HepG2 (cell line): ENCODE data around the gene TPO. TPM values are rescaled to one million over a fixed set of nuclear protein-coding genes. Genes with fewer than 3 reads are reported as not detected.

ENCODE experiments used
- ATAC-seq: fragments of 200-7000 bp; cut with Tn5 transposase; 3 replicates; pipeline ENCODE4 v1.9.1; 2020; ENCODE audit warnings: mild to moderate bottlenecking, moderate library complexity
- BruUV-seq: library from RNA; stranded (reverse); fragments of 400-500 nt; replicated peaks from 2 replicates; lab custom pipeline; 2021; lab: Mats Ljungman, UMichigan
- CTCF ChIA-PET: fragments of 300-600 bp; formaldehyde crosslinking; extraction: SDS; loops from one replicate; lab custom pipeline; 2021; ENCODE audit warnings: low total read pairs, inconsistent platforms, low intra/inter-chr PET ratio; lab: Yijun Ruan, JAX
- POLR2A ChIA-PET: fragments of 350-600 bp; sonication (Branson Sonifier 250); formaldehyde crosslinking; loops from one replicate; lab custom pipeline; 2020; ENCODE audit warnings: antibody characterized with exemption, inconsistent platforms; lab: Yijun Ruan, JAX
- DNase-seq: peaks from one replicate; pipeline ENCODE4 v3.0.0-alpha.2; 2015; ENCODE audit warnings: low spot score
- FAIRE-seq: peaks from 3 replicates; lab custom pipeline; 2011; peaks lifted over from hg19 to GRCh38; lab: Jason Lieb, UNC
- H2AFZ ChIP-seq: one replicate; pipeline ENCODE4 v1.6.1; 2011; ENCODE audit warnings: low read length, inconsistent platforms
- H3K27ac ChIP-seq: fragments of 300-600 bp; 3 replicates; pipeline ENCODE4 v1.8.0; 2011; ENCODE audit warnings: mixed run types, mild to moderate bottlenecking, mixed read lengths, low read length, inconsistent platforms; ENCODE audit not compliant: insufficient read depth; ENCODE audit errors: extremely low read length
- H3K27me3 ChIP-seq, 2 experiments: fragments of 200-600 bp in 1 of 2; 2 replicates in 1 of 2; 3 replicates in 1 of 2; pipeline versions ENCODE4 v1.6.0 to v1.8.0; 2011; ENCODE audit warnings: low read length in 2 of 2, mild to moderate bottlenecking in 2 of 2, moderate library complexity in 2 of 2, inconsistent platforms in 1 of 2; ENCODE audit not compliant: insufficient read depth in 2 of 2, control insufficient read depth in 1 of 2
- H3K36me3 ChIP-seq, 2 experiments: fragments of 200-600 bp in 1 of 2; replicated peaks in 1 of 2; 2 replicates in 1 of 2; 3 replicates in 1 of 2; pipeline versions ENCODE4 v1.5.1 to v1.8.0; 2011; ENCODE audit warnings: low read length in 2 of 2, inconsistent platforms in 1 of 2; ENCODE audit not compliant: insufficient read depth in 2 of 2, control insufficient read depth in 1 of 2
- H3K4me1 ChIP-seq: 2 replicates; pipeline ENCODE4 v1.5.1; 2012; ENCODE audit warnings: low read length, inconsistent platforms; ENCODE audit not compliant: insufficient read depth
- H3K4me2 ChIP-seq: 2 replicates; pipeline ENCODE4 v1.6.0; 2011; ENCODE audit warnings: low read depth, low read length, inconsistent platforms
- H3K4me3 ChIP-seq, 3 experiments: fragments of 200-600 bp in 1 of 3; sonication (generic), shearing (Covaris generic) in 1 of 3; replicated peaks in 1 of 3; 2 replicates each; pipeline ENCODE4 v1.5.1; 2011 to 2016; ENCODE audit warnings: low read length in 3 of 3, inconsistent platforms in 2 of 3, low read depth in 2 of 3, mild to moderate bottlenecking in 2 of 3, control low read depth in 1 of 3, mixed read lengths in 1 of 3; ENCODE audit not compliant: insufficient read depth in 1 of 3
- H3K79me2 ChIP-seq: one replicate; pipeline ENCODE4 v1.6.1; 2011; ENCODE audit warnings: low read length, inconsistent platforms; ENCODE audit not compliant: insufficient read depth
- H3K9ac ChIP-seq: 2 replicates; pipeline ENCODE4 v1.6.0; 2011; ENCODE audit warnings: mild to moderate bottlenecking, low read depth, low read length, inconsistent platforms; ENCODE audit not compliant: insufficient read depth
- H3K9me3 ChIP-seq: 2 replicates; pipeline ENCODE4 v1.5.1; 2012; ENCODE audit warnings: mild to moderate bottlenecking, low read length
- H4K20me1 ChIP-seq: 2 replicates; pipeline ENCODE4 v1.6.0; 2011; ENCODE audit warnings: inconsistent platforms, mild to moderate bottlenecking, low read length, moderate library complexity; ENCODE audit not compliant: insufficient read depth
- ARHGAP35 ChIP-seq: sonication (generic); formaldehyde crosslinking; IDR thresholded peaks from 2 replicates; pipeline ENCODE4 v1.9.0; 2022; ENCODE audit warnings: mild to moderate bottlenecking, inconsistent platforms, moderate library complexity, missing genetic modification reagents, borderline replicate concordance
- CREB1 ChIP-seq, 2 experiments: fragments of 450-650 bp in 1 of 2; IDR thresholded peaks; 2 replicates each; pipeline ENCODE4 v1.6.1; 2016 to 2017; ENCODE audit warnings: control low read depth in 1 of 2, mild to moderate bottlenecking in 1 of 2, missing compliant biosample characterization in 1 of 2, missing genetic modification characterization in 1 of 2
- CREM ChIP-seq, 2 experiments: sonication (generic) in 1 of 2; formaldehyde crosslinking in 1 of 2; IDR thresholded peaks; 2 replicates each; pipeline versions ENCODE4 v1.4.0 to v1.6.1; 2016 to 2020; ENCODE audit warnings: antibody characterized with exemption in 1 of 2, mild to moderate bottlenecking in 1 of 2, missing genetic modification reagents in 1 of 2
- EED ChIP-seq: sonication (generic); formaldehyde crosslinking; IDR thresholded peaks from 2 replicates; pipeline ENCODE4 v1.5.0; 2020; ENCODE audit warnings: mild to moderate bottlenecking, missing genetic modification reagents
- EHMT2 ChIP-seq: fragments of 200-600 bp; sonication (generic); IDR thresholded peaks from 2 replicates; pipeline ENCODE4 v1.7.0; 2017; ENCODE audit warnings: antibody characterized with exemption, low read depth, low read length, borderline replicate concordance
- HHEX ChIP-seq: IDR thresholded peaks from 2 replicates; pipeline ENCODE4 v1.6.1; 2016; ENCODE audit warnings: control low read depth
- HMG20B ChIP-seq: conservative IDR thresholded peaks from 2 replicates; pipeline ENCODE4 v1.6.1; 2016; ENCODE audit warnings: missing genetic modification reagents, missing compliant biosample characterization
- HNRNPUL1 ChIP-seq: fragments of 200-400 bp; formaldehyde crosslinking; IDR thresholded peaks from 2 replicates; pipeline ENCODE4 v1.6.1; 2017; ENCODE audit warnings: low read depth, mild to moderate bottlenecking, low read length, moderate library complexity
- NFE2L2 ChIP-seq: fragments of 150-350 bp; IDR thresholded peaks from 2 replicates; pipeline ENCODE4 v1.6.1; 2014; ENCODE audit warnings: low read length
- SPEN ChIP-seq: sonication (generic); formaldehyde crosslinking; IDR thresholded peaks from 2 replicates; pipeline ENCODE4 v1.5.1; 2020; ENCODE audit warnings: low read depth, mild to moderate bottlenecking, missing genetic modification reagents
- STAT5B ChIP-seq: sonication (generic); formaldehyde crosslinking; IDR thresholded peaks from 2 replicates; pipeline ENCODE4 v1.4.0; 2020; ENCODE audit warnings: missing genetic modification reagents
- TGIF2 ChIP-seq: IDR thresholded peaks from 2 replicates; pipeline ENCODE4 v1.6.1; 2016; ENCODE audit warnings: control low read depth, missing compliant biosample characterization
- THAP11 ChIP-seq: IDR thresholded peaks from 2 replicates; pipeline ENCODE4 v1.6.1; 2016; ENCODE audit warnings: missing biosample characterization, missing genetic modification reagents
- ZBTB10 ChIP-seq: sonication (generic); formaldehyde crosslinking; IDR thresholded peaks from 2 replicates; pipeline ENCODE4 v1.4.0; 2020; ENCODE audit warnings: missing genetic modification reagents, borderline replicate concordance
- ZNF124 ChIP-seq: sonication (generic); formaldehyde crosslinking; IDR thresholded peaks from 2 replicates; pipeline ENCODE4 v1.4.0; 2020; ENCODE audit warnings: missing genetic modification reagents
- ZNF431 ChIP-seq: sonication (generic); formaldehyde crosslinking; IDR thresholded peaks from 2 replicates; pipeline ENCODE4 v1.9.0; 2022; ENCODE audit warnings: missing genetic modification reagents, low read depth, mild to moderate bottlenecking, borderline replicate concordance
- ZNF747 ChIP-seq: sonication (generic); formaldehyde crosslinking; IDR thresholded peaks from 2 replicates; pipeline ENCODE4 v1.8.1; 2023; ENCODE audit warnings: missing genetic modification reagents, mild to moderate bottlenecking, borderline replicate concordance
- WGBS: methylation state at CpG from one replicate; pipeline ENCODE4 v1.1.6; 2017; ENCODE audit warnings: low lambda C conversion rate; 5-methylcytosine and 5-hydroxymethylcytosine counted together
- in situ Hi-C: cut with HindIII; loops from 2 replicates; pipeline ENCODE4 v1.10.0; 2017; ENCODE audit warnings: low pct_unique_long_range_greater_than_20kb; ENCODE audit not compliant: extremely low pct_ligation_motif_present
- intact Hi-C: fragments of 100-400 bp; cut with micrococcal nuclease; formaldehyde crosslinking; loops from one replicate; pipeline ENCODE4 v1.10.0; 2022; ENCODE audit not compliant: unreplicated experiment
- polyA plus RNA-seq, 8 experiments: library from polyadenylated mRNA; depleted of rRNA in 3 of 8; stranded (reverse) in 7 of 8; unstranded in 1 of 8; fragments of >200 nt; fragmentation: Illumina TruSeq in 4 of 8; extraction: Trizol in 4 of 8; gene quantifications; 2 replicates each; pipeline versions ENCODE4 v1.2.1 to v1.2.3, GENCODE V29; 2011 to 2016; ENCODE audit warnings: low read depth in 4 of 8, missing spikeins in 1 of 8, mixed read lengths in 1 of 8; ENCODE audit not compliant: insufficient read depth in 1 of 8
- total RNA-seq, 5 experiments: library from RNA; depleted of rRNA; stranded (reverse); fragments of >200 nt; fragmentation: Illumina TruSeq; extraction: Trizol; gene quantifications; 2 replicates each; pipeline ENCODE4 v1.2.3, GENCODE V29; 2016; ENCODE audit warnings: low read depth in 1 of 5

The TPO gene
- total and polyA plus RNA-seq, 2 of the 13 experiments (the other 11 are each of a cell fraction or from before 2014, with no cell fraction given): not detected

- CTCF ChIA-PET: no interaction called here
- no peaks in the 10 kb centered on the region for H4K20me1 ChIP-seq
- H3K4me2 ChIP-seq: no peak overlapping the region
- TF ChIP-seq NFE2L2: no peak
- no peak for TF ChIP-seq ARHGAP35 (CRISPR knock-in tag)
- TF ChIP-seq EED (CRISPR knock-in tag): no peak
- TF ChIP-seq TGIF2 (CRISPR knock-in tag): no peak
- no peak for TF ChIP-seq ZNF124 (CRISPR knock-in tag)
- no peak for TF ChIP-seq ZNF431 (CRISPR knock-in tag)
- no peak for TF ChIP-seq THAP11 (CRISPR knock-in tag)
- no peak for TF ChIP-seq HNRNPUL1
- no peak for TF ChIP-seq CREM (IDR thresholded peaks at IDR 0.05)
- no peak for TF ChIP-seq CREM (CRISPR knock-in tag; IDR thresholded peaks at IDR 0.05)
- TF ChIP-seq ZBTB10 (CRISPR knock-in tag): no peak
- TF ChIP-seq ZNF747: no peak
- no peak for TF ChIP-seq HMG20B (CRISPR knock-in tag)
- TF ChIP-seq CREB1 (IDR thresholded peaks at IDR 0.05): no peak
- no peak for TF ChIP-seq CREB1 (CRISPR knock-in tag; IDR thresholded peaks at IDR 0.05)
- no peak for TF ChIP-seq SPEN
- TF ChIP-seq STAT5B (CRISPR knock-in tag): no peak
- no peak for TF ChIP-seq HHEX
- no peak for TF ChIP-seq EHMT2
- TF ChIP-seq, all 625 proteins: peak for 0
- intact Hi-C loops: no loop called here
- no peak overlapping the region for H3K9ac ChIP-seq
- no peak for DNase-seq
- WGBS: 22% methylated on average over 7 of the region's 10 CpGs
- no peak for FAIRE-seq
- no peak overlapping the region for H3K4me3 ChIP-seq
- H3K27ac ChIP-seq: no peak overlapping the region
- in situ Hi-C loops: no loop called here
- no peak for ATAC-seq
- no peaks in the 10 kb centered on the region for H3K79me2 ChIP-seq
- H3K27me3 ChIP-seq: peaks cover 0 to 58% of the 10 kb centered on the region in 2 experiments; a peak in 4 of 5 replicates
- POLR2A ChIA-PET: no interaction called here
- no peaks in the 10 kb centered on the region for H3K9me3 ChIP-seq
- no TSS peak for BruUV-seq
- no peaks in the 10 kb centered on the region for H3K36me3 ChIP-seq
- no peaks in the 10 kb centered on the region for H3K4me1 ChIP-seq
- H2AFZ ChIP-seq: no peak overlapping the region
Observed at GRCh38 chr2:1369905-1370304, 43.4 kb upstream of the TPO start.
